H1 (cell line): Measurements from ENCODE around the gene YWHAE. TPM values are rescaled to one million over a fixed set of nuclear protein-coding genes. Genes with fewer than 3 reads are reported as not detected.

ENCODE experiments used
- KDM5A ChIP-seq: fragments of 200-600 bp; IDR thresholded peaks from 2 replicates; pipeline ENCODE4 v1.7.1; 2012; ENCODE audit warnings: mild to moderate bottlenecking, low read length, inconsistent platforms, mixed read lengths
- SIN3A ChIP-seq, 2 experiments: IDR thresholded peaks in 1 of 2; conservative IDR thresholded peaks in 1 of 2; 2 replicates each; pipeline ENCODE4 v1.6.1; 2011 to 2012; ENCODE audit warnings: low read length in 2 of 2, improper control_type of control experiment in 1 of 2, low read depth in 1 of 2, mild to moderate bottlenecking in 1 of 2
- polyA plus RNA-seq, 7 experiments: library from polyadenylated mRNA; depleted of rRNA in 3 of 7; stranded (reverse) in 5 of 7; unstranded in 2 of 7; fragments of >200 nt in 5 of 7; fragments of 200-250 nt in 2 of 7; gene quantifications; 1 replicate in 5 of 7; 2 replicates in 1 of 7; 4 replicates in 1 of 7; pipeline versions ENCODE4 v1.2.1 to v1.2.3, GENCODE V29; 2011 to 2013; ENCODE audit warnings: missing spikeins in 2 of 7, mixed read lengths in 2 of 7
- total RNA-seq: library from RNA; stranded (reverse); fragmentation: NEBNext Ultra II Directional; extraction: Animal tissue kit (Norgen Biotek cat#: 25700); gene quantifications from 2 replicates; pipeline ENCODE4 v1.2.1, GENCODE V29; 2021

Gene YWHAE
- total and polyA plus RNA-seq, 2 of the 8 experiments (the other 6 are each of a cell fraction or from before 2014, with no cell fraction given) = 559 to 1,186 TPM

DNA sequence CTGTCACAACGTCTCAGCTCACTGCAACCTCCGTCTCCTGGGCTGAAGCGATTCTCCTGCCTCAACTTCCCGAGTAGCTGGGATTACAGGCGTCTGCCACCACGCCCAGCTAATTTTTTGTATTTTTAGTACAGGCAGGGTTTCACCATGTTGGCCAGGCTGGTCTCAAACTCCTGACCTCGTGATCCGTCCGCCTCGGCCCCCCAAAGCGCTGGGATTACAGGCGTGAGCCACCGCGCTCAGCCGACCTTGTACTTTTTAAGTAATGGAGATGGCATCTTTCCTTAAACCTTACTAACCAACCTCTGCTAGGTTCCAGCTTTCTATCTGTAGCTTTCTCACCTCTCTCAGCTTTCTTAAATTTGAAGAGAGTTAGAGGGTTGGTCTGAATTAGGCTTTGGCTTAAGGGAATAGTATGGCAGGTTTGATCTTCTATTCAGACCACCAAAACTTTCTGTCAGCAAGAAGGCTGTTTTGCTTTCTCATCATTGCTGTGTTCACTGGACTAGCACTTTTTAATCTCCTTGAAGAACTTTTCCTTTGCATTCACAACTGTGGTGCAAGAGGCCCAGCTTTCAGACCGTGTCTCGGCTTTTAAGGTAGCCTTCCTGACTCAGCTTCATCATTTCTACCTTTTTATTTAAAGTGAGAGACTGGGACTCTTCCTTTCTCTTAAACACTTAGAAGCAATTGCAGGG lies 28.0 kb downstream of the YWHAE start (continued):
- TF ChIP-seq KDM5A (no peak), SIN3A (conservative IDR thresholded peaks at IDR 0.05 in 1 of 2, IDR thresholded peaks at IDR 0.05 in 1 of 2; ENCODE audit: low read depth in 1 of 2, low read length in 2 of 2) (no peak)
